Upper lobe of right lung (tissue), 1 donor: ENCODE results near the gene SLC35C1. TPM values are rescaled to one million over a fixed set of nuclear protein-coding genes. Genes with fewer than 3 reads are reported as not detected.

Experiments used
- ATAC-seq: fragments of 200-7000 bp; cut with Tn5 transposase; one replicate; pipeline ENCODE4 v1.9.1; 2020; ENCODE audit warnings: mild to moderate bottlenecking, moderate library complexity
- DNase-seq: peaks from one replicate; pipeline ENCODE4 v3.0.0-alpha.2; 2020
- H3K27ac ChIP-seq: fragments of 200-600 bp; one replicate; pipeline ENCODE4 v1.8.0; 2022
- H3K27me3 ChIP-seq: fragments of 200-600 bp; one replicate; pipeline ENCODE4 v1.8.0; 2022; ENCODE audit warnings: mild to moderate bottlenecking
- H3K36me3 ChIP-seq: fragments of 200-600 bp; one replicate; pipeline ENCODE4 v1.8.0; 2022
- H3K4me1 ChIP-seq: fragments of 200-600 bp; one replicate; pipeline ENCODE4 v1.8.0; 2022
- H3K4me3 ChIP-seq: fragments of 200-600 bp; one replicate; pipeline ENCODE4 v1.8.0; 2022; ENCODE audit warnings: mild to moderate bottlenecking
- H3K9me3 ChIP-seq: fragments of 200-600 bp; one replicate; pipeline ENCODE4 v1.8.0; 2022
- CTCF ChIP-seq: fragments of 200-600 bp; IDR thresholded peaks from one replicate; pipeline ENCODE4 v1.8.0; 2022; ENCODE audit warnings: antibody characterized with exemption
- intact Hi-C: fragments of 100-400 bp; cut with DNase I; formaldehyde crosslinking; loops from one replicate; pipeline ENCODE4 v1.11.0; 2022
- total RNA-seq: library from RNA; stranded (reverse); fragmentation: NEBNext Ultra II Directional; extraction: Animal tissue kit (Norgen Biotek cat#: 25700); gene quantifications from one replicate; pipeline ENCODE4 v1.2.1, GENCODE V29; 2021
- donor health status: DM: no; HTN: yes; CAD: no; lungs with severe emphysema.

SLC35C1 gene
- total RNA-seq, 1 donor from 2014 or later, result 25.1 TPM

- Histone ChIP-seq H3K4me1 (no peaks in the 10 kb centered on the region), H3K36me3 (no peaks in the 10 kb centered on the region), H3K9me3 (no peaks in the 10 kb centered on the region), H3K27ac (no peak overlapping the region), H3K27me3 (no peaks in the 10 kb centered on the region), H3K4me3 (no peak overlapping the region)
- no peak for TF ChIP-seq CTCF
- DNase-seq, result no peak
- intact Hi-C loops, result no loop called here
- no peak for ATAC-seq
These were observed 13.4 kb upstream of the SLC35C1 start for GRCh38 chr11:45791524-45791923.

GRCh38 chr11:45794169-45794568 lies 10.8 kb upstream of the SLC35C1 start:
- ATAC-seq, result no peak
- Histone ChIP-seq H3K4me3 (no peak overlapping the region), H3K36me3 (no peaks in the 10 kb centered on the region), H3K4me1 (peaks cover 5% of the 10 kb centered on the region), H3K9me3 (no peaks in the 10 kb centered on the region), H3K27me3 (no peaks in the 10 kb centered on the region), H3K27ac (no peak overlapping the region)
- no peak for TF ChIP-seq CTCF
- intact Hi-C loops, result no loop called here
- DNase-seq, result no peak

- Histone ChIP-seq H3K27me3 (no peaks in the 10 kb centered on the region), H3K4me3 (no peak overlapping the region), H3K27ac (no peak overlapping the region), H3K9me3 (no peaks in the 10 kb centered on the region), H3K4me1 (peaks cover 5% of the 10 kb centered on the region), H3K36me3 (no peaks in the 10 kb centered on the region)
- intact Hi-C loops, result no loop called here
- ATAC-seq, result no peak
- TF ChIP-seq CTCF, result no peak
- no peak for DNase-seq
These were observed 9.6 kb upstream of the SLC35C1 start for GRCh38 chr11:45795379-45795778.

- intact Hi-C loops, result no loop called here
- Histone ChIP-seq H3K36me3 (no peaks in the 10 kb centered on the region), H3K9me3 (no peaks in the 10 kb centered on the region), H3K4me3 (no peak overlapping the region), H3K27ac (no peak overlapping the region), H3K27me3 (no peaks in the 10 kb centered on the region), H3K4me1 (peaks cover 5% of the 10 kb centered on the region)
- no peak for DNase-seq
- no peak for ATAC-seq
- no peak for TF ChIP-seq CTCF
These were observed 8.5 kb upstream of the SLC35C1 start for GRCh38 chr11:45796461-45796861.

- Histone ChIP-seq H3K36me3 (no peaks in the 10 kb centered on the region), H3K9me3 (no peaks in the 10 kb centered on the region), H3K27me3 (no peaks in the 10 kb centered on the region), H3K27ac (peak overlapping the region; percentile 59), H3K4me3 (no peak overlapping the region), H3K4me1 (peaks cover 12% of the 10 kb centered on the region)
- TF ChIP-seq CTCF, result no peak
- ATAC-seq (peak; percentile 79), DNase-seq (peak; percentile 86)
- intact Hi-C loops, result no loop called here
These were observed 6.0 kb upstream of the SLC35C1 start for GRCh38 chr11:45798793-45799441.

GRCh38 chr11:45799562-45799961 lies 5.4 kb upstream of the SLC35C1 start:
- no peak for DNase-seq
- intact Hi-C loops, result no loop called here
- Histone ChIP-seq H3K36me3 (no peaks in the 10 kb centered on the region), H3K4me3 (no peak overlapping the region), H3K9me3 (no peaks in the 10 kb centered on the region), H3K4me1 (peaks cover 12% of the 10 kb centered on the region), H3K27me3 (no peaks in the 10 kb centered on the region), H3K27ac (peak overlapping the region; percentile 59)
- TF ChIP-seq CTCF, result no peak
- ATAC-seq, result no peak
